ENCODE data around the gene PPP2R5C.

GRCh38 chr14:101884934-101885576 lies 123.5 kb downstream of the PPP2R5C start:
- TF ChIP-seq REST (IDR thresholded peaks at IDR 0.05; ENCODE audit: low read depth) (no peak), RAD21 (IDR thresholded peaks at IDR 0.05; ENCODE audit: low read depth) (no peak), EP300 (IDR thresholded peaks at IDR 0.05; ENCODE audit: borderline replicate concordance) (no peak), MAX (IDR thresholded peaks at IDR 0.05) (no peak)
